Fibroblast of peridontal ligament (primary cell): ENCODE measurements around the gene TXNDC5.
A peak's percentile ranks its signal among the peaks of the same experiment; 100 is the strongest.

Source experiments
- DNase-seq: peaks from one replicate; pipeline ENCODE4 v3.0.0-alpha.2; 2010; ENCODE audit errors: extremely low read depth

TXNDC5 gene

GRCh38 chr6:7910654-7911344, at the start of gene TXNDC5:
Gene TXNDC5 (minus strand): TSS chr6:7910788. CDS start chr6:7910776, 12 bp downstream.
- peak; percentile 45 for DNase-seq

GRCh38 chr6:7960141-7960540, 49.6 kb upstream of the TXNDC5 start:
- no peak for DNase-seq

- DNase-seq: no peak
These were observed 48.9 kb upstream of the TXNDC5 start for GRCh38 chr6:7959453-7959852.

- DNase-seq: no peak
These were observed 47.9 kb upstream of the TXNDC5 start for GRCh38 chr6:7958464-7958863.

DNA sequence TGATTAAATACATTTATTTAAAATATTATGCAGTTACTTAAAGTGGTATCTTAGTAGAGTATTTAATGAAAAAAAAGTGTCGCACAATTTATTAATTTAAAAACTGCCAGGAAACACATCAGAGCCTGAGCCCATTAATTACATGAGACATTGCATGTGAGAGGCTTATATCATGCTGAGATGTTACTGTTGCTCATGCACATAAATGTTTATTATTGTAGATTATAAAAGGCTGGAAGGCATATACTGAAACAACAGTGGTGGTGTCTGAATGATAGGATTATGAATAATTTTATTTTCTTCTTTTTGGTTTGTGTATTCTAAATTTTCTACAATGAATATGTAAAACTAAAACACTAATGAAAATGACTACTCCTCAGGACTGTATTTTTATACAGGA, 45.7 kb upstream of the TXNDC5 start:
- DNase-seq: no peak

DNA sequence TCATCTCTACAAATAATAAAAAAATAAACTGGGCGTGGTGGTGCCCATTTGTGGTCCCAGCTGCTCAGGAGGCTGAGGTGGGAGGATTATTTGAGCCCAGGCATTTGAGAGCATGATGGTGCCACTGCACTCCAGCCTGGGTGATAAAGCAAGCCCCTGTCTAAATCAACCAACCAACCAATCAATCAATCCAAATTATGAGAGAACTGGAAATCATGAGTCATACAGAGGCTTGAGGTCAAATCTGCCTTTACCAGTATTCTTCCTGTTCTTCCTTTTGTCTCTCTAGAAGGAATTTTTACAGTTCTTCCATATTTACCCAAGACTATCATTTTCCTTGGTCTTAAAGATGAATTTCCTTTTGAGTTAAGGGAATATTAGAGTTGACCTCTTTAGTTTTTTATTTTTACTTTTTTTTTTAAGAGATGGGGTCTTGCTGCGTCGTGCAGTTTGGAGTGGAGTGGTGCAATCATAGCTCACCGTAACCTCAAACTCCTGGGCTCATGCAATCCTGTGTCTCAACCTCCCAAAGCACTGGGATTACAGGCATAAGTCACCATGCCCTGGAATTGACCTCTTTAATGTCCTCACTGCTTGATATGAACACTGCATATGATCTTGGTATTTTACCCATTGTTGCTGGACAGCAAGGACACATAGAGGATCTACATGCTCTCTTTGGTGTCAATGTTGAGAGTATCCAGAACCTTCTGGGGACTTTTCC, 44.1 kb upstream of the TXNDC5 start:
- no peak for DNase-seq

DNA sequence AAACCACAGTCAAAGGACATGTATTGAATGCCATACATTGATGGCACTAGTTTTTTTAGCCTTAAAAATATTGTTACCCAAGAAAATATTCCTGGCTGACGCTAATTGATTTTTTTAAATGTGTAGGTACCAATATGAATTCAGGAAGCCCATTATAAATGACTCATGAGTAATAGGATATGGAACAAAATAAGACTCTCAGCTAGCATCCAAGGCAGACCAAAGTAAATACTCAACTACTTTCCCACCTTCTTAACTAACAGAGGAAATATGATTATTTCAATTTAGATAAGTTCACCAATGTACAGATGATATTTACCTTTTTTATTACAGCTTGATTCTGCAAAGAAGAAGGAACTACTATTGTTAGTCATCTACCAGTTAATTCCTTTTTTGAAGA, 43.2 kb upstream of the TXNDC5 start:
- no peak for DNase-seq

DNA sequence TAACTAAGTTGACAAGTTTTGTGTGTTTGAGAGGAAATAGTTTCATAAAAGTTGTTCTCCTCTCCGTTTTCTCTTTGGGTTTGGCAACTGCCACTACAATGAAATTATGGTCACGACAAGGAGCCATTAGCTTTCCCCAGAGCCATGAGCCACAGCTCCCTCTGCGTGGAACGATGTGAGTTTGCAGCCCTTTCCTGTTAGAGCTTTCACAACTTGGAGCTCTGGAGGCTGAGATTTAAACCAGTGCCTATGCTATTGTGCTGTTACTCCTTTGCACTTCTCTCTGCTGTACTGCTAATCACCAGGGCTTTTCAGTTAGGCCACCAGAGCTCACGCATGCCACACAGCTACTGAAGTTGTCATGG, 29.3 kb upstream of the TXNDC5 start:
- no peak for DNase-seq

DNA sequence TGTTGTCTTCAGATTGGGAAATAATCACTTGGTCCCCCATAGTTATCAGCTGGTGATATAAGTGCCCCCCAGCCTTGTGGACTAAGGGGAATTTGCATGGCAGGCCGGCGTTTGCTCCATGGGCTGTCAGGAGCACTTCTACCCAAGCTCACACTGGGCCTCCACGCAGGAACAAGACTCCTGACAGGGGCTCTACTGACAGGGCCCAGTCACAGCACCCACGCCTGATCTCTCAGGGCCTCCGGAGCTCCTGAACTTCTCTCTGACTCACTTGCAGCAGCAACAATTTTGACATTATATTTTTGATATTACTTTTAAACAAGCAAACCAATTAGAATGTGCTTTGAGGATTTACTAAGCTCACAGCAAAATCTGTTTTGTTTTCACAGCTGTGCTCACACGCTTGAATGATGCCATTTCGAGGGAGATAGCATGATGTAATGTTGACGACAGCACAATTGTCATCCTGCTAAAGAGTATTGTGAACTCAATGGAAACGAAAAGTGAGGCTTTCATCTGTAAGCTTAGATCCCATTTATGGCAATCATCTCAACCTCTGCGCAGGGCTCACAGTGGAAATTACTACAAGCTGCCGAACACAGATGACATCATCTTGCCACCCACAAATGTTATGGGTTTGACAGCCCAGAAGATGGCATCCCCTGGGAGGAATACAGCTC, 28.7 kb upstream of the TXNDC5 start:
- DNase-seq: peak; percentile 59

DNA sequence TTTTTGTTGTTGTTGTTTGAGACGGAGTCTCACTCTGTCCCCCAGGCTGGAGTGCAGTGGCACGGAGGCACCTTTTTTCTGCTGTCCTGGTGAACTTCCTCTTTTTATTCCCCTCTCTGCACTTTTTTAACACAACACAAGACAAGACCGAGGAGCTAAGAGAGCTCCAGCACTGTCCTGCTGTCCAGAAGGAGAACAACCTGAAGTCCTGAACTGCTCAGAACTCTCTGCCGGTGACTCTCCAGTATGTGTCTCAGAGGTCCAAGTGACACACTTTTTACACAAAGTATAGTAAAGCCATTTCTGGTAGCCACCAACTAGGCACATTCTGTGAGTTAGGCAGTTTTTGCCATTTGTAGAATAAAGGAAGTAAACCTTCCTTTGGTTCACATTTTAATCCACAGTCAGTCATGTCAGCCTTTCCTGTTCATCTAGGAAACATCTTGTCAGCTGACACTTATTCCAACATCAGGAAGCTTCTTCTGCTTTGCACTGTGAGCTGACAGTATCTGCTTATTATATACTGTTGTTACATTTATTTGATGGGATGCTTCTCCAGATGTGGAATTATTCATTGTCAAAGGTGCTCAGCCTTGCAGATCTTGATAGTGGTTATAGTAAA, 28.1 kb upstream of the TXNDC5 start:
- no peak for DNase-seq

DNA sequence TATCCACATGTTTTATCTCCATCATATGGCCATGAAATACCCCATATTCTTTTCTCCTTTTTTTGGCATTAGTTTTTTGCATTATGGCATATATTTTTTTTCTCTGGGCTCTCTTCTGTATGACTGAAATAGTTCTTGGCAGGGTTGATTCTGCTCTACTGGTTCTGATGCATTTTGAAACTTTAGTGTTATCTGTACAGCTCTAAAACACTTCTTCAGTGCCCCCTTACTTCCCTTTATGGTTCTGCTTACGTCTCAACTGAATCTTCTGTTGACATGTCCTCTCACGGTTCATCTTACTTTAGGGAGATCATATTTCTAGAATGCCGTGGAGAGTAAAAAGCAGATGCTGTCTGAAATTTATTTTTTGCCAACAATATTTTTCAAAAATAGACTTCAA, 23.2 kb upstream of the TXNDC5 start:
- DNase-seq: no peak

DNA sequence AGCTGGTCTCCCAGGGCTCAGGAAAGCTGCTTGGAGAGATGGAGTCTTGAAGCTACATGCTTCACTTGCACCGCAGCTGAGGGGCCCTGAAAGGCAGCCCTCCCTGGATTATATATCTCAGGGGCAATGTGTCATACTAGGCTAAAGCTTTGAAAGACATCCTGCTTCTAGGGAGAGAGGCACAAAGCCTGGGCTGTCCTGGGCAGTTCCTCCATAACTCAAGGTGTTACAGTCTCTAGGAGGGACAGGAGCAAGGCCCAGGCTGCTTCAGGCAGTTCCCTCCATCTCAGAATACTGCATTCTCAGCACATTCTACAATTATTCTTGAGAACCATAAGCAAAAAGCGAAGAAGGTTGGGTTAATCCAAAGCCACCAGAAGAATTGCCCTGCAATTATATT, 22.0 kb upstream of the TXNDC5 start:
- DNase-seq: no peak

DNA sequence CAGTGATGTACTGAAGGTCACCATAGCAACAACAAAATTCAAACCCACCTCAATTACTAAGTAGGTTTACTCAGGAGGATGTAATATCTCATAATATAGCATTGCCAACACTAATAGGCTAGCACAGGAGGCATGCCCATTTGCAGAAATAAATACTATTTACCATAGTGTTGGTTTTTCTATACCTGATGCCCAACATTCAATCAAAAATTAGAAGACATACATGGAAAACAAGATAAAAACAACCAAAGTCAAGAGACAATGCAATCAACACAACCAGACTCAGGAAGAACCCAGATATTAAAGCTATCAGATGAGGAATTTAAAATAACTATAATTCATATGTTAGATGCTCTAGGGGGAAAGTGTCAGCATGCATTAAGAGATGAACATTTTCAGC, 14.3 kb upstream of the TXNDC5 start:
- DNase-seq: no peak

- peak; percentile 50 for DNase-seq
These were observed 12.0 kb upstream of the TXNDC5 start for GRCh38 chr6:7922596-7922995.

DNA sequence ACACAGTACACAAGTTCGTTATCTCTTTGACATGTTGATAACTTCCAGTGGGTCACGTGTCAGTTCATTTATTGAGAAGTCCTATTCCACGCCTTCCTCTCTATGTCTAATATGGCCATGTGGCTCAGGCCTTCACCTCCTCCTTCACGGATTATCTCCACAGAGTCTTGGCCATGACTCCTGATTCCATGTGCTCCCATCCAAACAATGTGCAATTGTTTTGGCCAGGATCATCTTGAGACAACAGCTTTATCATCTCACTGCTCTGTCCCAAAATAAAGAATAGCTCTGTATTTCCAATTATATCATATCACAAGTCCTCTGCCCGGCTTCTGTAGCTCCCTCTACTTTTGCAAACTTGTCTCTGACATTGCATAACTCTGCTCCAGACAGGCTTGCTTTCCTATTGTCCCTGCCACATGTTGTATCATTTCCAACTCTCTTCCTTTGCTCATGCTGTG, 11.1 kb upstream of the TXNDC5 start:
- DNase-seq: no peak

DNA sequence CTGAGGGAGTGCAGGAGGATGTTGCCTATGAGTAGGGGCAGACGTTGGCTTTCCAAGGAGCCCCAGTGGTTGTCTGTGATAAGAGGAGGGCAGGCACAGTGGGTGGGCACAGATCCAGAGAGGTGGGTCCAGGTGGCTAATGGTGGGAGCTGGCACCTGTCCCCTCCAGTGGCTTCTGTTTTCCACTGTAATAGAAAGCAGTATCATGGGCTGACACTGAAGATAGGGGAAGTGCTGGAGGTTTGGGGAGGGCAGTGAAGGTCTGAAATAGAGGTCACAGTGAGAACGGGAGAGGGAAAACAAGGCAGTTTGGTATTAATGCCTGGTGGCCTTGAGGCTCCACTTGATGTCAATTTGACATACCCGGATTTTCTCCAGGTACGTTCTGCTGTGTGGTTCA, 10.5 kb upstream of the TXNDC5 start:
- DNase-seq: no peak

DNA sequence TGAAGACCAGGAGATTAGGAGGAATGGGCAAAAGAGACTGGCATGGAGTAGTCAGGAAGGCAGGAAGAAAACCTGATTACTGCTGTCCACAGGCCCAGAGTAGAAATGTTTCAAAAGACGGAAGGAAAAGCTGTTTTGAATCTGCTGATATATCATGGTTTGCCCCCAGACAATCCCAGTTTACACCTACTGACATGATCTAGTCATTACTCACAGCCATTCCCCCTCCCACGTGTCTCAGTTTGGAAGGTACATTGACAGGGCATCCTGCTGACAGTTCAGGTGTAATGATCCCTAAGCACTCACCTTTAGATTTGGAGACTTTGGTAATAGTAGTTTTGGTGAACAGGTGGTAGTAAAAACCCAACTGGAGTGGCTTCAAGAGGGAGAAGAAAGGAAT, 9.8 kb upstream of the TXNDC5 start:
- DNase-seq: no peak

DNA sequence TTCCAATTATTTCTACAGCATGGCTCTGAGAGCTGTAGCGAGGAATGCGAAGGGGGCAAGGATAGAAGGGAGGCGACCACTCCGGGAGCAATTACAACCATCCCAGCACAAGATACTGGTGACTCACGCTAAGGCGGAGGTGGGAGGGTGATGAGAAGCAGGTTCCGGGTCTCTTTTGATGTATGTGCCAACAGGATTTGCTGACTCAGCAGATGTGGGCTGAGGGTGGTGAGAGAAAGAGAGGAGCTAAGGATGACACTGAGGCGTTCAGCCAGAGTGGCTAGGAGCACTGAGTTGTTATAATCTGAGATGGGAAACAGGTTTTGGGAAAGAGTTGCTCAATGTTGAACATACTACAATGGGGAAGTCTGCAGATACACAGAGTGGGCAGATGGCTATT, 9.3 kb upstream of the TXNDC5 start:
- no peak for DNase-seq

DNA sequence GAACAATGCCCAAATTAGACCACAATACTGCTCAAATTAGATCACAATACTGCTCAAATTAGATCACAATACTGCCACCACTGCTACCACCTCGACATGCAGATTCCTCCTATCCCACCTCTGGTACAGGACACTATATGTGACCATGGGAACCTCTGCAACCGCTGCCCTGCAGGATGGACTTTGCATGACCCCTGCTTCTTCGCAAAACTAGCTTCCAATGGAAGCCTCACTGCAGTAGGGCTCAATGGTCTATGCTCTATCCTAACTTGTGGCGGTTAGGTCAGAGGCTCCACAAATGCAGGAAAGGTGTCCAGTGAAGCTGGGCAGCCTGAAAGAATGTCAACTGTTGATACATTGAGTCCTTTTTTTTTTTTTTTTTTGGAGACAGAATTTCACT, 7.8 kb upstream of the TXNDC5 start:
- DNase-seq: no peak

GRCh38 chr6:7917729-7918128, 7.1 kb upstream of the TXNDC5 start:
- DNase-seq: no peak

- DNase-seq: no peak
These were observed 6.4 kb upstream of the TXNDC5 start for GRCh38 chr6:7916959-7917358.

GRCh38 chr6:7914991-7915789, 4.6 kb upstream of the TXNDC5 start:
- DNase-seq: peak; percentile 83
